Measurements from ENCODE around the gene SACM1L. TPM values are rescaled to one million over a fixed set of nuclear protein-coding genes. Genes with fewer than 3 reads are reported as not detected.

Gene SACM1L
- total RNA-seq, 1 experiment from 2014 or later: 79.6 TPM

GRCh38 chr3:45679805-45680204, 9.4 kb upstream of the SACM1L start:
- peaks cover 51% of the 10 kb centered on the region for H3K4me1 Mint-ChIP-seq
- ChIA-PET POLR2A (no interaction called here), CTCF (no interaction called here)
- ATAC-seq (no peak), DNase-seq (ENCODE audit: low spot score) (no peak)
- no peak for TF ChIP-seq SMAD4 (CRISPR knock-in tag; IDR thresholded peaks at IDR 0.05)
- no peak for TF ChIP-seq ERG (CRISPR knock-in tag; IDR thresholded peaks at IDR 0.05)
- TF ChIP-seq ZNF281 (CRISPR knock-in tag; IDR thresholded peaks at IDR 0.05): no peak
- no peak for TF ChIP-seq HMGA2 (CRISPR knock-in tag; IDR thresholded peaks at IDR 0.05)
- TF ChIP-seq ATF6 (CRISPR knock-in tag; IDR thresholded peaks at IDR 0.05): no peak
- TF ChIP-seq AR (CRISPR knock-in tag; IDR thresholded peaks at IDR 0.05): no peak
- no peak for TF ChIP-seq ATF2 (CRISPR knock-in tag; IDR thresholded peaks at IDR 0.05; ENCODE audit: borderline replicate concordance, low read depth)
- TF ChIP-seq ATF1 (CRISPR knock-in tag; IDR thresholded peaks at IDR 0.05): no peak
- no peak for TF ChIP-seq ZNF423 (CRISPR knock-in tag; IDR thresholded peaks at IDR 0.05)
- TF ChIP-seq PREB (CRISPR knock-in tag; IDR thresholded peaks at IDR 0.05; ENCODE audit: borderline replicate concordance): no peak
- no peak overlapping the region for H3K4me3 Mint-ChIP-seq
- no peaks in the 10 kb centered on the region for H3K27me3 Mint-ChIP-seq (ENCODE audit: low read depth)
- peak overlapping the region; percentile 74 for H3K27ac Mint-ChIP-seq
- H3K36me3 Mint-ChIP-seq: peaks cover 50% of the 10 kb centered on the region
- peaks cover 21% of the 10 kb centered on the region for H3K9me3 Mint-ChIP-seq

GRCh38 chr3:45681221-45681620, 8.0 kb upstream of the SACM1L start:
- POLR2A ChIA-PET: no interaction called here
- H3K27me3 Mint-ChIP-seq (ENCODE audit: low read depth): no peaks in the 10 kb centered on the region
- peaks cover 45% of the 10 kb centered on the region for H3K36me3 Mint-ChIP-seq
- no peak for DNase-seq (ENCODE audit: low spot score)
- CTCF ChIA-PET: interaction anchor here (1.0 kb wide), 1 partner anchor 21 kb away, joined by 4 read pairs; no protein-coding TSS in a partner anchor
- peaks cover 62% of the 10 kb centered on the region for H3K4me1 Mint-ChIP-seq
- H3K4me3 Mint-ChIP-seq: no peak overlapping the region
- ATAC-seq: no peak
- H3K27ac Mint-ChIP-seq: 0 out of 2 replicates have a peak overlapping the region, but pooled peaks have one; percentile 49
- peaks cover 21% of the 10 kb centered on the region for H3K9me3 Mint-ChIP-seq
- TF ChIP-seq ZNF532 (CRISPR knock-in tag; IDR thresholded peaks at IDR 0.05; ENCODE audit: borderline replicate concordance) (no peak), ZNF317 (CRISPR knock-in tag; IDR thresholded peaks at IDR 0.05; ENCODE audit: borderline replicate concordance, low read depth) (no peak), E2F1 (CRISPR knock-in tag; IDR thresholded peaks at IDR 0.05) (no peak), ZBTB43 (CRISPR knock-in tag; IDR thresholded peaks at IDR 0.05) (no peak), GTF2I (CRISPR knock-in tag; conservative IDR thresholded peaks at IDR 0.05) (no peak), NFE2L1 (CRISPR knock-in tag; IDR thresholded peaks at IDR 0.05) (no peak)
